Smooth muscle cell (in vitro differentiated cells): ENCODE results near the gene C19orf44. TPM values are rescaled to one million over a fixed set of nuclear protein-coding genes. Genes with fewer than 3 reads are reported as not detected.

Experiments
- DNase-seq: peaks from one replicate; lab custom pipeline; 2025; ENCODE audit not compliant: unreplicated experiment; lab: John Stamatoyannopoulos, UW
- H2AFZ ChIP-seq: fragments of 200-600 bp; sonication (generic); 2 replicates; pipeline ENCODE4 v1.6.0; 2016; ENCODE audit warnings: antibody characterized with exemption, low read depth, mild to moderate bottlenecking
- H3F3A ChIP-seq: fragments of 200-600 bp; sonication (generic); 2 replicates; pipeline ENCODE4 v1.6.0; 2017; ENCODE audit warnings: antibody characterized with exemption, low read depth
- H3K27ac ChIP-seq: fragments of 200-600 bp; sonication (generic); 2 replicates; pipeline ENCODE4 v1.5.1; 2016; ENCODE audit warnings: low read depth, mild to moderate bottlenecking
- H3K27me3 ChIP-seq: fragments of 200-600 bp; sonication (generic); 2 replicates; pipeline ENCODE4 v1.6.1; 2016; ENCODE audit warnings: low read depth, mild to moderate bottlenecking
- H3K36me3 ChIP-seq: fragments of 200-600 bp; sonication (generic); 2 replicates; pipeline ENCODE4 v1.5.1; 2016; ENCODE audit warnings: low read depth
- H3K4me1 ChIP-seq: fragments of 200-600 bp; sonication (generic); 2 replicates; pipeline ENCODE4 v1.5.1; 2016; ENCODE audit warnings: low read depth
- H3K4me2 ChIP-seq: fragments of 200-600 bp; sonication (generic); 2 replicates; pipeline ENCODE4 v1.6.0; 2016; ENCODE audit warnings: mild to moderate bottlenecking
- H3K4me3 ChIP-seq: fragments of 200-600 bp; sonication (generic); 2 replicates; pipeline ENCODE4 v1.5.1; 2016; ENCODE audit warnings: mild to moderate bottlenecking
- H3K79me2 ChIP-seq: fragments of 200-600 bp; sonication (generic); 2 replicates; pipeline ENCODE4 v1.6.0; 2016; ENCODE audit warnings: low read depth, mild to moderate bottlenecking
- H3K9ac ChIP-seq: fragments of 200-600 bp; sonication (generic); 2 replicates; pipeline ENCODE4 v1.6.0; 2016; ENCODE audit warnings: low read depth
- H3K9me3 ChIP-seq: fragments of 200-600 bp; sonication (generic); replicated peaks from 2 replicates; pipeline ENCODE4 v1.5.1; 2016; ENCODE audit warnings: low read depth
- H4K20me1 ChIP-seq: fragments of 200-600 bp; sonication (generic); 2 replicates; pipeline ENCODE4 v1.6.0; 2016; ENCODE audit warnings: low read depth
- CTCF ChIP-seq: fragments of 200-600 bp; sonication (generic); IDR thresholded peaks from 2 replicates; pipeline ENCODE4 v1.5.1; 2017; ENCODE audit warnings: borderline replicate concordance, mild to moderate bottlenecking, antibody characterized with exemption; ENCODE audit not compliant: insufficient read depth, poor library complexity, severe bottlenecking
- WGBS: methylation state at CpG from one replicate; pipeline ENCODE4 v1.1.7; 2016; ENCODE audit warnings: low lambda C conversion rate; 5-methylcytosine and 5-hydroxymethylcytosine counted together
- polyA plus RNA-seq: library from polyadenylated mRNA; unstranded; fragments of >200 nt; fragmentation: Nextera tagmentation; extraction: Ambion mirVana; gene quantifications from 2 replicates; pipeline ENCODE4 v1.2.1, GENCODE V29; 2016
- total RNA-seq: library from RNA; depleted of rRNA; stranded (reverse); fragments of >200 nt; gene quantifications from 2 replicates; pipeline ENCODE4 v1.2.3, GENCODE V29; 2014

C19orf44 gene
- total and polyA plus RNA-seq, 2 experiments from 2014 or later: 3.3 to 3.4 TPM

DNA sequence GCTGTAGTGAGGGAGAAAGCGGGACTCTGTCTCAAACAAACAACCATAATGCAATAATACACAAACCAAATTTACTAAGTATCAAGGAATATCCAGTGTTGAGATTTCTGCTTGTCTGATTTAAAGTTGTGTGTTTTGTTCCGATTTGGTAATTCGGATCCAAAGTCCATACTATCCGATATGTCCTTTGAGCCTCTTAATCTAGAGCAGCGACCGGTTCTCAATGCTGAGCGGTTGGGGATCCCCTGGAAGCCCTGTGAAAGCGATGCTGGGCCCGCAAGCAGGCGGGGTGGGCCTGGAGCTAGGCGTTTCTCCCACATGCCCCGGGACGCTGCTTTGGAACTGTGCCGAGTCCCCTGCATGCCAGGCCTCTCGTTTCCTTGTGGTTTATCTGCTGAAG, 20.2 kb downstream of the C19orf44 start:
- DNase-seq: no peak
- Histone ChIP-seq H3K4me1 (no peaks in the 10 kb centered on the region), H3K79me2 (no peaks in the 10 kb centered on the region), H3K27ac (no peak overlapping the region), H4K20me1 (peaks cover 4% of the 10 kb centered on the region), H3K4me2 (no peak overlapping the region), H3K27me3 (no peaks in the 10 kb centered on the region), H3F3A (no peaks in the 10 kb centered on the region), H2AFZ (no peak overlapping the region), H3K36me3 (no peaks in the 10 kb centered on the region), H3K4me3 (no peak overlapping the region), H3K9me3 (no peaks in the 10 kb centered on the region), H3K9ac (no peak overlapping the region)
- 97% methylated on average over 15 of the region's 15 CpGs for WGBS
- no peak for TF ChIP-seq CTCF

DNA sequence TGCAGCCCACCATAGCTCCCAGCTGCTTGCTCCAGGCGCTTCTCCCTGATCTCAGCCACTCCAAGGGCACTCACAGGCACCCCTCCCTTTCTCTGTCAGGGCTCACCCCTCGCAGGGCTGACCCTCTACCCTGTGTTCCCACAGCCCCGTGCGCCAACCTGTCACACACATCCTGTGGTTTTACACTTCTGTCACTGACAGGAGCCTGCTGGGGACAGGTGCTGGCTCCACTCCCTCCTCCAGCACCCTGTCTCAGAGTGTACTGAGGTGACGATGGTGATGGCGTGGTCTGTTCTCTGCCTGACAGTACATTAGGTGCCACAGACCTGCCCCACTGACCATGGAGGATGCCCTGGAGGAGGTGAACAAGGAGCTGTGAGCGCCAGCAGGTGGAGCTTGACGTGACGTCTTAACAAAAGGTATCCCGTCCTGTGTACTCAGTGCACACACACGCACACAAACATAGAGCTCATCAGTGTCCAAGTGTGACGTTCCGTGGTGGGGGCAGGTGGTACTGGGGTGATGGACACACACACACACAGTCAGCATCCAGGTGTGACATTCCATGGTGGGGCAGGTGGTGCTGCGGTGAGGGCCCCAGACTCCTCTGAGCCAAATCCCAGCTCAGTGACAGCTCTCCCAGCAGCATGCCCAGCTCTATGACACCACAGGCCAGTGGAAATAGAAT, 20.9 kb downstream of the C19orf44 start:
- Histone ChIP-seq H3K27me3 (no peaks in the 10 kb centered on the region), H3K36me3 (no peaks in the 10 kb centered on the region), H3K4me1 (no peaks in the 10 kb centered on the region), H2AFZ (no peak overlapping the region), H3K9me3 (no peaks in the 10 kb centered on the region), H3K79me2 (no peaks in the 10 kb centered on the region), H4K20me1 (peaks cover 4% of the 10 kb centered on the region), H3K4me3 (no peak overlapping the region), H3K9ac (no peak overlapping the region), H3K4me2 (no peak overlapping the region), H3F3A (no peaks in the 10 kb centered on the region), H3K27ac (no peak overlapping the region)
- DNase-seq: no peak
- TF ChIP-seq CTCF: no peak
- WGBS: 96% methylated on average over 14 of the region's 14 CpGs

DNA sequence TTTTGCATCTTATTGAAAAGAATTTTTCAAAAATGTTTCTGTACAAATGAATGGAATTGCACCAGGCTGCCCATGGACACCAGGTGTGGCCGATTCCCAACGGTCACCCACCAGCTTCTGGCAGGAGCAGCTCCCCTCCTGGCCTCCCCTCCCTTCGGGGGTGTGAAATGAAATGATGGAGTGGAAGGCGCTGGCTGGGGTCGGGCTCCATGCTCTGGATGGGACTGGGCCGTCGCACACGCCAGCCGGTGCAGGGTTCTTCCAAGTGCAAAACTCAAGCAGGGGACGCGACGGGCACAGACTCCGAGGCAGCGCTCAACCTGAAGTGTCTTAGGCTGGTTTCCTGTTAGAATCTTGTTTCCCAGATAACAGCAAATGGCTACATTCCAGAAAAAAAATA, 21.9 kb downstream of the C19orf44 start:
- no peak for TF ChIP-seq CTCF
- 98% methylated on average over 14 of the region's 14 CpGs for WGBS
- Histone ChIP-seq H2AFZ (no peak overlapping the region), H3K4me1 (no peaks in the 10 kb centered on the region), H3K27ac (no peak overlapping the region), H3K4me3 (no peak overlapping the region), H3K36me3 (no peaks in the 10 kb centered on the region), H3K27me3 (no peaks in the 10 kb centered on the region), H3K4me2 (no peak overlapping the region), H3F3A (no peaks in the 10 kb centered on the region), H3K9ac (no peak overlapping the region), H4K20me1 (peaks cover 4% of the 10 kb centered on the region), H3K79me2 (no peaks in the 10 kb centered on the region), H3K9me3 (no peaks in the 10 kb centered on the region)
- DNase-seq: no peak

DNA sequence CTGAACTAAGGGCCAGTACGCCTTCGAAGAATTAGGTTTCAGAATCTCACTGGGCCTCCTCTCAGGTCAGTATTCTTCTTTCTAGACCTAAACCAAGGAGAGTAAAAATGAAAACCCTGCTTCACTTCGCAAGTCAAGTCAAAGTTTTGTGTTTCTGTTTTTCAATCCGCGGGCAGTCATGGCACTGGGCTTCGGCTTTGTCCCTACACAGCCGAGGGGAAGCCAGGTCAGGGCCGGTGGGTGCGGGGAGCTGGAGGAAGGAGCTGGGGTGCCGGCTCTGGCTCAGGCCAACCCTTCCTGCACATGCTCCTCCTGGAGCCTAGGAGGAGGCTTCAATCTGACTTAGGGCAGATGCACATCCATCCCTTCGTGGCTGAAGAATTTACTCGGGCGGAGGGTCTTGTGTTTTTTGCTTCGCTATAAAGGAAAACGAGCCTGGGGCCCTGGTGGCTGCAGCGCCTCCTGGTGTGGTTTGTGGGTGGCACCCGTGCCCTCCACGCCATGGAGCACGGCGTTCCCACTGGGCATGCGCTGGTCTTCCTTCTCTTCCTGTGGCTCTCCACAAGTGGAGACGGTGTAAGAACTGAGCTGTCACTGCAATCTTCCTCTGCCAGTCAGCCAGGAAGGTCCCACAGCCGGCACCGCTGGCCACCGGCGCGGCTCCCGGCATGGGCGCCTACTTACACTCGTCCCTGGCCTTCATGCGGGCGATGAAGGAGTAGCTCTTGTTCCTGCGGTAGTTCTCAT, 22.5 kb downstream of the C19orf44 start:
- Histone ChIP-seq H3K4me1 (no peaks in the 10 kb centered on the region), H3K79me2 (no peaks in the 10 kb centered on the region), H3K4me3 (no peak overlapping the region), H4K20me1 (peaks cover 4% of the 10 kb centered on the region), H2AFZ (no peak overlapping the region), H3K27me3 (no peaks in the 10 kb centered on the region), H3F3A (no peaks in the 10 kb centered on the region), H3K9ac (no peak overlapping the region), H3K27ac (no peak overlapping the region), H3K4me2 (no peak overlapping the region), H3K36me3 (no peaks in the 10 kb centered on the region), H3K9me3 (no peaks in the 10 kb centered on the region)
- no peak for TF ChIP-seq CTCF
- no peak for DNase-seq
- 95% methylated on average over 32 of the region's 33 CpGs for WGBS
